Measurements from ENCODE around the gene RSF1.

RSF1 gene

DNA sequence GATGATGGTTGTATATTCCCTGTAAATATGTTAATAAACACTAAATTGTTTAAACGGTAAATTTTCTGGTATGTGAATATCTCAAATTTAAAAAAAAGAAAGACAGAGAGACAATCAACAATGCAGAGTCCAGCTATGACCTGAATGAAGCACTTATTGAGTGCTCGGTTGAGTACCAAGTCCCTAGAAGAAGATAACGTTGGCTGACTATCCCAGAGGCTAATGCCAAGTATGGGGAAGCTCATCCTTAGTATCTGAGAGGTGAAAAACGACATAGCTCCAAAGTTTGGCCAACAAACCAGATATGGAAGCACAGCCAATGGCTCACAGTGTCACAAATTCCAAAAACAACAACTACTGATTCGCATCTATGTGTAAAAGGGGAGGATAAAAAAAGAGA lies 71.3 kb downstream of the RSF1 start:
- no peak for DNase-seq

GRCh38 chr11:77748266-77748665 lies 72.3 kb downstream of the RSF1 start:
- no peak for DNase-seq

DNA sequence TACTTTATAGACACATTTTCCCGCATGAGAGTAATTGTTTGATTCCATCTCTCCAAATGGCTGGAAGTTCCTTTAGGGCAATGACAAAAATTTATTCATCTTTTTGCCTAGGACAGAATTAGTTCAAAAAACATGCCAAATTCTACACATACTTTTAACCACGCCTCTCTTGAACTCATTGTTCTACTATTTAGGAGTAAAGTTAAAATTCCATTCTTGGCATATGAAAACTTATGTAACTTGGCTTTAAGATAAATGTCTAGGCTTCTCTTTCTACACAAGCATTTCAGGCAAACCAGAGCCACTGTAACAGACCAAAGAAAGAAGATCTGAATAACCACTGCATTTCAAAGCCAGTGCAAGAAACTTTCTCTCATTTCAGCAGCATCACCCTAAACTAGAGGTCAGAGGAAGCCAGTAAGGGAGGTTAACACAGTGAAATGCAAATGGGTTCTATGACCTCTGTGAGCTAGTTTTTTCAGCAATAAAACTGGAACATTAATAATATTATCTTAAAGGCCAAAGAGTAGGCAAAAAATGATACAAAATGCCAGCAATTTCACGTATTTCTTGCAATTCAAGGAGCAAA lies 73.0 kb downstream of the RSF1 start:
- DNase-seq: peak; percentile 12

- DNase-seq: no peak
These were observed 84.0 kb downstream of the RSF1 start for GRCh38 chr11:77736473-77736872.

DNA sequence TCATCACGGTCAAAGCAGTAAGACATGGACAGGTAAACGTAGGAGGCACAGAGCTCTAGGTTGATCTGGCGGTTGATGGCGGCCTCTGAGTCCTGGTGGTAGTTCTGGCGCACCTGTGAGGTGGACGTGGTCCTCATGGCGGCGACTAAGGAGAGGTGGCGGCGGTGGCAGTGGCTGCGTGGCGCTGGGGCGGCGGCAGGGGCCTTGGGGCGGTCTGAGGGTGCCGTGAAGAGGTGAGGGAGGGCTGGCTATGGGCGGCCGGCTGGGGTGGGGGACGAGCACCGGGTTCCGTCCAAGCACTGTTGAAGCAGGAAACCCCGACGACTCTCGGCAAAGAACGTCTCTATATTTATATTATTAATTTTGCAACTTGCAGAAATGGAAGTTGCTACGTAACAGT lies 85.6 kb downstream of the RSF1 start:
- DNase-seq: no peak

DNA sequence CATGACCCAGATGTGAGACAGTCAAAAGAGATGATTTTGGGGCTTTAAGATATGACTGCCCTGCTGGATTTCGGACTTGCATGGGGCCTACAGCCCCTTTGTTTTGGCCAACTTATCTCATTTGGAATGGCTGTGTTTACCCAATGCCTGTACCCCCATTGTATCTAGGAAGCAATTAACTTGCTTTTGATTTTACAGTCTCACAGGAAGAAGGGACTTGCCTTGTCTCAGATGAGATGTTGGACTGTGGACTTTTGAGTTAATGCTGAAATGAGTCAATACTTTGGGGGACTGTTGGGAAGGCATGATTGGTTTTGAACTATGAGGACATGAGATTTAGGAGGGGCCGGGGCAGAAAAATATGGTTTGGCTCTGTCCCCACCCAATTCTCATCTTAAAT lies 88.4 kb downstream of the RSF1 start:
- no peak for DNase-seq

DNA sequence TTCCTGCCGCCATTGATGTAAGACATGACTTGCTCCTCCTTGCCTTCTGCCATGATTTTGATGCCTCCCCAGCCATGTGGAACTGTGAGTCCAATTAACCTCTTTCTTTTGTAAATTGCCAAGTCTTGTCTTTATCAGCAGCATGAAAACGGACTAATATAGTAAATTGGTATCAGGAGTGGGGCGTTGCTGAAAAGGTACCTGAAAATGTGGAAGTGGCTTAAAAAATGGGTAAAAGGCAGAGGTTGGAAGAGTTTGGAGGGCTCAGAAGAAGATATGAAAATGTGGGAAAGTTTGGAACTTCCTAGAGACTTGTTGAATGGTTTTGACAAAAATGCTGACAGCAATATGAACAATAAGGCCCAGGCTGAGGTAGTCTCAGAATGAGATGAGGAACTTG lies 89.7 kb downstream of the RSF1 start:
- DNase-seq: no peak

DNA sequence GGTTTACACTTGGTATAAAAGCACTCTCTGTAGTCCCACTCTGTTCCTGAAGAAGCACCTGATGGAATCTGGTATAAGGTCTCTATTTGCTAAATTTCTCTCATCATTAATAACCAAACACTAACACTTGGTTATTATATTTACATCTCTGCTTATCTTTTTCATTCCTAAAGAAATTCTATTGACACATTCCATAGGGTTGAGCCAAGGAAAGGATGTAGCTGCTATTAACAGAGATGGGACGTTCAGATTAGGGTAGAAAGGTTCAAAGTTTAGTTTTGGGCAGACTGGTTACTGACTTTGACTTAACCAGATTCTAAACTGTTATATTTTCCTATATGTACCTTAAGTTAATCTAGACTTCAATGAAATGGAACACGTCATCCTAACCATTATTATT lies 91.5 kb downstream of the RSF1 start:
- DNase-seq: no peak

GRCh38 chr11:77728203-77728786 lies 92.2 kb downstream of the RSF1 start:
- DNase-seq: no peak

GRCh38 chr11:77726524-77726923 lies 94.0 kb downstream of the RSF1 start:
- DNase-seq: no peak

- no peak for DNase-seq
These were observed 95.1 kb downstream of the RSF1 start for GRCh38 chr11:77725433-77725832.

DNA sequence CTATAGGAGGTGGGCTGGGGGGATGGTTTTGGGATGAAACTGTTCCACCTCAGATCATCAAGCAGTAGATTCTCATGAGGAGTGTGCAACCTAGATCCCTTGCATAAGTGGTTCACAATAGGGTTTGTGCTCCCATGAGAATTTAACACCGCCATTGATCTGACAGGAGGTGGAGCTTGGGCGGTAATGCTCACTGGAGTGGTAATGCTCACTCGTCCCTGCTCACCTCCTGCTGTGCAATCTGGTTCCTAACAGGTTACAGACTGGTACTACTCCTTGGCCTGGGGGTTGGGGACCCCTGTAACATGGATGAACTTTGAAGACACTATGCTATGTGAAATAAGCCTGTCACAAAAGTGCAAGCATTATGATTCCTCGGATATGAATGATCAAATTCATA lies 95.9 kb downstream of the RSF1 start:
- no peak for DNase-seq

- no peak for DNase-seq
These were observed 97.5 kb downstream of the RSF1 start for GRCh38 chr11:77723024-77723423.

- peak; percentile 3 for DNase-seq
These were observed 110.2 kb downstream of the RSF1 start for GRCh38 chr11:77710358-77710757.

DNA sequence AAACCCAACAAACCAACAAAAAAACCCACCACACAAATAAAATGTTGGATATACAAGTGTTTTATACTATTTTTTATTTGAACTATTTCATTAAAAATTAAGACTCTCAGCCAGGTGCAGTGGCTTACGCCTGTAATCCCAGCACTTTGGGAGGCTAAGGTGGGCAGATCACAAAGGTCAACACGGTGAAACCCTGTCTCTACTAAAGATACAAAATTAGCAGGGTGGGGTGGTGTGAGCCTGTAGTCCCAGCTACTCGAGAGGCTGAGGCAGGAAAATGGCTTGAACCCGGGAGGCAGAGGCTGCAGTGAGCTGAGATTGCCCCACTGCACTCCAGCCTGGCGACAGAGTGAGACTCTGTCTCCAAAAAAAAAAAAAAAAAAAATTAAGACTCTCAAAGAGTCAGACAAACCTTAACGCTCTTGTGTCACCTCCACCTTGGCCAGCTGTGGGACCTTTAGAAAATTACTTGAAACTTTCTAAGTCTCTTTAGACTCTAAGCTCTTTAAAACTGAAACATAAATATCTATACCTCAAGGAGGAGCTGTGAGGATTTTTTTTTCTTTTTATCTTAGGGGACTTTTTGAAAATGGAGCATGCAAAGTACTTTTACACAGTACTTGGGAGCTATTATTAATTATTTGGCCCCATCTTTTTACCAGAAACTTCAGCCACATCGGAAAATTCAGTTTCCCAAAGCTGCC lies 114.5 kb downstream of the RSF1 start:
- no peak for DNase-seq

- peak; percentile 76 for DNase-seq
These were observed 115.2 kb downstream of the RSF1 start for GRCh38 chr11:77705195-77705875.

- no peak for DNase-seq
These were observed 116.5 kb downstream of the RSF1 start for GRCh38 chr11:77704029-77704428.

- no peak for DNase-seq
These were observed 121.1 kb downstream of the RSF1 start for GRCh38 chr11:77699425-77699824.

- no peak for DNase-seq
These were observed 121.6 kb downstream of the RSF1 start for GRCh38 chr11:77698896-77699295.

DNA sequence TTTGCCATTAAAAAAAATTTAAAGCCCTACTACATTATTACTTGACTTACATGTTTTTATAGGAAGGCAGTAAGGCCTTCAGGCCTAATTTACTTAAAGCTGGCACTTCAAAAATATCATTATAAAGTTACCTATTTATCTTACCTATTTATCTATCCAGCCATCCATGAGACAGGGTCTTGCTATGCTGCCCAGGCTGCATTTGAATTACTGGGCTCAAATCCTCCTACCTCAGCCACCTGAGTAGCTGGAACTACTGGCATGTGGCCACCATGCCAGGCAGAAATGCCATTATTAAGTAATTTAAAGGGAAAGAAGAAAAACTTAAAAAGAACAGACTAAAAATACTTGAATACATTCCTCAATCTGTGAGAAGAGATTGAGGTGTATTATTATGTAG lies 122.7 kb downstream of the RSF1 start:
- no peak for DNase-seq

DNA sequence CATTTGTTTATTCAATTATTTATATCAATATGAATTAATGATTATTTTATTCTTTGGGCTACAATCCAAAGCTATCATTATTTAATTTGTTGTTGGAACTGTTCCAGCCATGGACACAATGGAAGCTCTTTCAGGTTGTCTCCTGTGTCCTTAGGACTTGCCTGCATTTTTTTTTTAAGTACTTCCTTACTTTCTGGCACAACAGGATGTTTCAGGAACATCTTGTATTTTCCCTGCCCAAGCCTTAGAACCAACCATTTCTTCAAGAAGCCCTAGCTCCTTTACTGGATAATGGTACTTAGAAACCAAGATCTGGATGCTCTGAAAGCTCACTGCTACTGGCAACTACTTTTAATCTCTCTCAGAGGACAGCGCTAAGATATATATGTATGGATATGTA lies 125.1 kb downstream of the RSF1 start:
- DNase-seq: no peak

DNA sequence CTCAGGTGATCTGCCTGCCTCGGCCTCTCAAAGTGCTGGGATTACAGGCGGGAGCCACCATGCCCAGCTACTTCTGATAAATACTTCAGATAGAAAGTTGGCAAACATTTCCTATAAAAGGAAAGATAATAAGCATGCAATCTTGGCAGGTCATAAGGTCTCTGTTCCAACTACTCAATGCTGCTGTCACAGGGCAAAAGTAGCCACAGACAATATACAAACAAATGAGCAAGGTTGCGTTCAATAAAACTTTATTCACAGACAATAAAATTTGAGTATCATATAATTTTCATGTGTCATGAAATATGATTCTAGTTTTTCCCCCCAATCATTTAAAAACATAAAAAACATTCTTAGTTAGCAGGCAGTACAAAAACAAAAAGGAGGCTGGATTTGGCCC lies 129.9 kb downstream of the RSF1 start:
- no peak for DNase-seq

GRCh38 chr11:77687088-77687487 lies 133.4 kb downstream of the RSF1 start:
- no peak for DNase-seq

- DNase-seq: no peak
These were observed 143.4 kb downstream of the RSF1 start for GRCh38 chr11:77677138-77677537.
